DOHH2 (cell line): Measurements from ENCODE around the gene CNPY3.
"Not testable (repeated sequence)": the region's sequence is repeated elsewhere in the genome, so short reads cannot be mapped to it uniquely, and the experiment has no call there.

ENCODE experiments used
- H3F3A ChIP-seq: fragments of 200-600 bp; sonication (generic), shearing (Covaris generic); 2 replicates; pipeline ENCODE4 v1.6.0; 2016; ENCODE audit warnings: antibody characterized with exemption, mild to moderate bottlenecking; ENCODE audit not compliant: control insufficient read depth, insufficient read depth
- H3K27ac ChIP-seq: fragments of 200-600 bp; sonication (generic); 2 replicates; pipeline ENCODE4 v1.5.1; 2014; ENCODE audit warnings: low read depth, mild to moderate bottlenecking, low read length, moderate library complexity
- H3K27me3 ChIP-seq: fragments of 200-600 bp; sonication (generic); 2 replicates; pipeline ENCODE4 v1.6.1; 2014; ENCODE audit warnings: mild to moderate bottlenecking, low read length, mixed read lengths; ENCODE audit not compliant: control insufficient read depth
- H3K36me3 ChIP-seq: fragments of 200-600 bp; sonication (generic); 2 replicates; pipeline ENCODE4 v1.6.1; 2014; ENCODE audit warnings: mild to moderate bottlenecking, low read length, moderate library complexity, mixed read lengths; ENCODE audit not compliant: control insufficient read depth
- H3K4me1 ChIP-seq: fragments of 200-600 bp; sonication (generic); 2 replicates; pipeline ENCODE4 v1.6.1; 2014; ENCODE audit warnings: mild to moderate bottlenecking, low read length, mixed read lengths; ENCODE audit not compliant: control insufficient read depth
- H3K4me2 ChIP-seq: fragments of 200-600 bp; sonication (generic); 2 replicates; pipeline ENCODE4 v1.6.0; 2014; ENCODE audit warnings: mild to moderate bottlenecking, low read length, moderate library complexity
- H3K4me3 ChIP-seq: fragments of 200-600 bp; sonication (generic); 2 replicates; pipeline ENCODE4 v1.5.1; 2014; ENCODE audit warnings: mild to moderate bottlenecking, low read length, mixed read lengths
- H3K79me2 ChIP-seq: fragments of 200-600 bp; sonication (generic); 2 replicates; pipeline ENCODE4 v1.6.1; 2014; ENCODE audit warnings: mild to moderate bottlenecking, low read length, mixed read lengths; ENCODE audit not compliant: control insufficient read depth
- H3K9me2 ChIP-seq: fragments of 200-600 bp; sonication (generic); replicated peaks from 2 replicates; pipeline ENCODE4 v1.6.1; 2014; ENCODE audit warnings: mild to moderate bottlenecking, low read length, mixed read lengths; ENCODE audit not compliant: control insufficient read depth
- H3K9me3 ChIP-seq: fragments of 200-600 bp; sonication (generic); 2 replicates; pipeline ENCODE4 v1.6.1; 2014; ENCODE audit warnings: antibody characterized with exemption, low read length, mixed read lengths; ENCODE audit not compliant: control insufficient read depth, insufficient read depth
- H4K20me1 ChIP-seq: fragments of 200-600 bp; sonication (generic); 2 replicates; pipeline ENCODE4 v1.6.0; 2014; ENCODE audit warnings: low read depth, mild to moderate bottlenecking, antibody characterized with exemption, low read length, moderate library complexity; ENCODE audit not compliant: control insufficient read depth, insufficient read depth
- EZH2phosphoT487 ChIP-seq: fragments of 200-600 bp; sonication (generic); IDR thresholded peaks from 2 replicates; pipeline ENCODE4 v1.6.1; 2017; ENCODE audit warnings: borderline replicate concordance, mild to moderate bottlenecking, antibody characterized with exemption, low read length, moderate library complexity, mixed read lengths
- TF ChIP-seq, protein P1 (sequence below): fragments of 200-600 bp; sonication (generic); IDR thresholded peaks from one replicate; pipeline ENCODE4 v1.5.1; 2014; ENCODE audit warnings: antibody characterized with exemption, mild to moderate bottlenecking, low read depth, low read length; ENCODE audit not compliant: poor library complexity, severe bottlenecking

Gene CNPY3

GRCh38 chr6:42928986-42929820, at the start of gene CNPY3:
Gene CNPY3, plus strand, starts transcription at chr6:42929480. Its CDS starts 91 bp downstream, at chr6:42929571.
- Histone ChIP-seq H3K27ac (peak within 1 kb of the TSS; percentile 96), H4K20me1 (peaks cover 12% of the 10 kb centered on the region; the same call in 1 of the 2 replicates), H3K79me2 (peaks cover 42% of the 10 kb centered on the region), H3K9me2 (no peaks in the 10 kb centered on the region), H3K4me2 (peak within 1 kb of the TSS; percentile 73), H3F3A (peaks cover 22% of the 10 kb centered on the region), H3K4me3 (peak within 1 kb of the TSS; percentile 80), H3K36me3 (peaks cover 39% of the 10 kb centered on the region), H3K9me3 (no peaks in the 10 kb centered on the region), H3K27me3 (no peaks in the 10 kb centered on the region), H3K4me1 (peaks cover 42% of the 10 kb centered on the region)
- TF ChIP-seq EZH2phosphoT487 = no peak
- TF ChIP-seq, protein P1, sequence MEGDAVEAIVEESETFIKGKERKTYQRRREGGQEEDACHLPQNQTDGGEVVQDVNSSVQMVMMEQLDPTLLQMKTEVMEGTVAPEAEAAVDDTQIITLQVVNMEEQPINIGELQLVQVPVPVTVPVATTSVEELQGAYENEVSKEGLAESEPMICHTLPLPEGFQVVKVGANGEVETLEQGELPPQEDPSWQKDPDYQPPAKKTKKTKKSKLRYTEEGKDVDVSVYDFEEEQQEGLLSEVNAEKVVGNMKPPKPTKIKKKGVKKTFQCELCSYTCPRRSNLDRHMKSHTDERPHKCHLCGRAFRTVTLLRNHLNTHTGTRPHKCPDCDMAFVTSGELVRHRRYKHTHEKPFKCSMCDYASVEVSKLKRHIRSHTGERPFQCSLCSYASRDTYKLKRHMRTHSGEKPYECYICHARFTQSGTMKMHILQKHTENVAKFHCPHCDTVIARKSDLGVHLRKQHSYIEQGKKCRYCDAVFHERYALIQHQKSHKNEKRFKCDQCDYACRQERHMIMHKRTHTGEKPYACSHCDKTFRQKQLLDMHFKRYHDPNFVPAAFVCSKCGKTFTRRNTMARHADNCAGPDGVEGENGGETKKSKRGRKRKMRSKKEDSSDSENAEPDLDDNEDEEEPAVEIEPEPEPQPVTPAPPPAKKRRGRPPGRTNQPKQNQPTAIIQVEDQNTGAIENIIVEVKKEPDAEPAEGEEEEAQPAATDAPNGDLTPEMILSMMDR = no peak

DNA sequence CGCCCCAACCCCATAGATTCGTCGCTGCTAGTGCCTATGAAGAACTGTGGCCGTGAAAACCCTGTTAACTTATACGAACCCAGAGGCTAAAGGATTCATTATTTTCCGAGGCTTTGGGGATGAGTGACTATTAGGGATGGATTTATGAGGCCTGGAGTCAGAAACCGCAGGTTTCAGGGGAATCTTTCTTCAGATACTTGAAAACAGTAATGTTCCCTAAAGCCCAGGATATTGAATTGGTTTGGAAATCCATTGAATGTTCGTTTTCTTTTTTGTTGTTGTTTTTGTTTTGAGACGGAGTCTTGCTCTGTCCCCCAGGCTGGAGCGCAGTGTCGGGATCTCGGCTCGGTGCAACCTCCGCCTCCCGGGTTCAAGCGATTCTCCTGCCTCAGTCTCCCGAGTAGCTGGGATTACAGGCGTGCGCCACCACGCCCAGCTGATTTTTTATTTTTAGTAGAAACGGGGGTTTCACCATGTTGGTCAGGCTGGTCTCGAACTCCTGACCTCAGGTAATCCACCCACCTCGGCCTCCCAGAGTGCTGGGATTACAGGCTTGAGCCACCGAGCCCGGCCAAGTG, 49.0 kb upstream of the CNPY3 start:
- Histone ChIP-seq H3K4me3 (peak overlapping the region; percentile 97), H3K79me2 (peaks cover 59% of the 10 kb centered on the region), H3K27ac (peak overlapping the region; percentile 85), H3K4me2 (peak overlapping the region; percentile 70), H3K4me1 (peaks cover 38% of the 10 kb centered on the region), H3F3A (peaks cover 22% of the 10 kb centered on the region), H3K36me3 (peaks cover 53% of the 10 kb centered on the region)
- not testable (repeated sequence) for H3K27me3 ChIP-seq, H3K9me2 ChIP-seq, H4K20me1 ChIP-seq, H3K9me3 ChIP-seq

GRCh38 chr6:42880871-42881270, 48.4 kb upstream of the CNPY3 start:
- not testable (repeated sequence) for H3K27me3 ChIP-seq, H3K9me2 ChIP-seq, H4K20me1 ChIP-seq, H3K9me3 ChIP-seq
- TF ChIP-seq, protein P1 = peak; percentile 13
- Histone ChIP-seq H3K4me1 (peaks cover 39% of the 10 kb centered on the region), H3F3A (peaks cover 24% of the 10 kb centered on the region), H3K79me2 (peaks cover 64% of the 10 kb centered on the region), H3K4me2 (peak overlapping the region; percentile 70), H3K4me3 (peak overlapping the region; percentile 97), H3K27ac (peak overlapping the region; percentile 85), H3K36me3 (peaks cover 58% of the 10 kb centered on the region)

DNA sequence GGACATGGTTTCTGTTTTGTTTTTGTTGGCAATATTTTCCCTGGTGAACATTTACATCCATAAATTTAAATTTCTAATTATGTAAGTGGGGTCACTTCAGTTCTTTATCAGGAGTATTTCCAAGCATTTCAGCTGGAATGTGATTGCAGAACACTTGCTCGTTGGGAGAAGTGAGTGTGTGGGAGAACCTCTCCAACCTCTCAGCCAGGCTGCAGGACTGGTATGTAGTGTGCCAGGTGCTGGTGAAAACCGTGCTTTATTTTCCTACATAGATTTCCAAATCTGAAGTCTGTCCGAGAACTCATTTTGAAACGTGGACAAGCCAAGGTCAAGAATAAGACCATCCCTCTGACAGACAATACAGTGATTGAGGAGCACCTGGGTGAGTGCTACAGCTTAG, 43.6 kb upstream of the CNPY3 start:
- H3F3A ChIP-seq = peaks cover 36% of the 10 kb centered on the region
- no peaks in the 10 kb centered on the region for H3K9me2 ChIP-seq
- no peak for TF ChIP-seq EZH2phosphoT487
- TF ChIP-seq, protein P1 = no peak
- H3K36me3 ChIP-seq = peaks cover 67% of the 10 kb centered on the region
- H3K79me2 ChIP-seq = peaks cover 54% of the 10 kb centered on the region
- H3K4me2 ChIP-seq = no peak overlapping the region
- peaks cover 48% of the 10 kb centered on the region for H3K4me1 ChIP-seq
- no peaks in the 10 kb centered on the region for H3K9me3 ChIP-seq
- H4K20me1 ChIP-seq = peaks cover 9% of the 10 kb centered on the region; the same call in 1 of the 2 replicates
- no peak overlapping the region for H3K27ac ChIP-seq
- H3K27me3 ChIP-seq = no peaks in the 10 kb centered on the region
- H3K4me3 ChIP-seq = no peak overlapping the region

GRCh38 chr6:42888201-42888600, 41.1 kb upstream of the CNPY3 start:
- Histone ChIP-seq H3K79me2 (peaks cover 29% of the 10 kb centered on the region), H3K36me3 (peaks cover 43% of the 10 kb centered on the region), H3K4me3 (peak overlapping the region; percentile 5; the same call in 1 of the 2 replicates), H3F3A (peaks cover 25% of the 10 kb centered on the region), H3K4me1 (peaks cover 52% of the 10 kb centered on the region), H3K4me2 (peak overlapping the region; percentile 39; the same call in 1 of the 2 replicates)
- H3K27ac ChIP-seq, H3K27me3 ChIP-seq, H3K9me2 ChIP-seq, H4K20me1 ChIP-seq, H3K9me3 ChIP-seq: not testable (repeated sequence)
